Central memory CD8-positive, alpha-beta T cell (primary cell): Measurements from ENCODE around the gene MLLT10.
"Not testable (repeated sequence)": the region's sequence is repeated elsewhere in the genome, so short reads cannot be mapped to it uniquely, and the experiment has no call there.

Experiments
- ATAC-seq: fragments of 150-1000 bp; cut with Tn5 transposase; replicated peaks from 2 replicates; pipeline ENCODE4 v1.10.0; 2022; ENCODE audit warnings: mild to moderate bottlenecking, moderate FRiP score, moderate number of reproducible peaks; ENCODE audit not compliant: poor library complexity, severe bottlenecking; ENCODE audit errors: extremely low read depth
- DNase-seq, 2 donors: peaks; one replicate each; pipeline ENCODE4 v3.0.0; 2021; ENCODE audit warnings: low spot score in 2 of 2
- H3K27ac Mint-ChIP-seq: one replicate; pipeline ENCODE4 v1.8.0; 2022; ENCODE audit warnings: low read depth, mild to moderate bottlenecking, moderate library complexity, mixed read lengths
- H3K27me3 Mint-ChIP-seq: one replicate; pipeline ENCODE4 v1.8.0; 2022; ENCODE audit warnings: mixed read lengths
- H3K36me3 Mint-ChIP-seq: one replicate; pipeline ENCODE4 v1.8.0; 2022; ENCODE audit warnings: mild to moderate bottlenecking, moderate library complexity, mixed read lengths; ENCODE audit not compliant: insufficient read depth
- H3K4me1 Mint-ChIP-seq: one replicate; pipeline ENCODE4 v1.8.0; 2022; ENCODE audit warnings: mixed read lengths
- H3K4me3 Mint-ChIP-seq: one replicate; pipeline ENCODE4 v1.8.0; 2022; ENCODE audit warnings: mild to moderate bottlenecking, moderate library complexity, mixed read lengths
- H3K9me3 Mint-ChIP-seq: one replicate; pipeline ENCODE4 v1.8.0; 2022; ENCODE audit warnings: mixed read lengths

Gene MLLT10

GRCh38 chr10:21558984-21559383 is 25.0 kb downstream of the MLLT10 start:
- not testable (repeated sequence) for DNase-seq, ATAC-seq, H3K4me3 Mint-ChIP-seq, H3K27me3 Mint-ChIP-seq, H3K27ac Mint-ChIP-seq, H3K9me3 Mint-ChIP-seq
- Mint-ChIP-seq H3K36me3 (peaks cover 49% of the 10 kb centered on the region), H3K4me1 (peaks cover 38% of the 10 kb centered on the region)

- ATAC-seq (no peak), DNase-seq (no peak)
- no peaks in the 10 kb centered on the region for H3K9me3 Mint-ChIP-seq
- H3K4me1 Mint-ChIP-seq = peaks cover 73% of the 10 kb centered on the region
- H3K27me3 Mint-ChIP-seq = no peaks in the 10 kb centered on the region
- H3K36me3 Mint-ChIP-seq = peaks cover 13% of the 10 kb centered on the region
- H3K4me3 Mint-ChIP-seq = no peak overlapping the region
- H3K27ac Mint-ChIP-seq = peak overlapping the region; percentile 82
These were observed 36.9 kb downstream of the MLLT10 start for GRCh38 chr10:21570761-21571521.

GRCh38 chr10:21572578-21572977 is 38.5 kb downstream of the MLLT10 start:
- DNase-seq (no peak), ATAC-seq (no peak)
- H3K9me3 Mint-ChIP-seq = no peaks in the 10 kb centered on the region
- H3K27me3 Mint-ChIP-seq = no peaks in the 10 kb centered on the region
- H3K36me3 Mint-ChIP-seq = peaks cover 18% of the 10 kb centered on the region
- no peak overlapping the region for H3K4me3 Mint-ChIP-seq
- H3K27ac Mint-ChIP-seq = peak overlapping the region; percentile 33
- H3K4me1 Mint-ChIP-seq = peaks cover 74% of the 10 kb centered on the region

DNA sequence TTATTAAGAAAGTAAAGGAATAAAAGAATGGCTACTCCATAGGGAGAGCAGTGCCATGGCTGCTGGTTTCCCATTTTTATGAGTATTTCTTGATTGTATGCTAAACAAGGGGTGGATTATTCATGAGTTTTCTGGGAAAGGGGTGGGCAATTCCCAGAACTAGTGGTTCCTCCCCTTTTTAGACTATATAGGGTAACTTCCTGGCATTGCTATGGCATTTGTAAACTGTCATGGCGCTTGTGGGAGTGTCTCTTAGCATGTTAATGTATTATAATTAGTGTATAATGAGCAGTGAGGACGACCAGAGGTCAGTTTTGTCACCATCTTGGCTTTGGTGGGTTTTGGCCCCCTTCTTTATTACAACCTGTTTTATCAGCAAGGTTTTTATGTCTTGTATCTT is 40.5 kb downstream of the MLLT10 start:
- not testable (repeated sequence) for H3K27ac Mint-ChIP-seq, ATAC-seq, H3K27me3 Mint-ChIP-seq, H3K9me3 Mint-ChIP-seq, H3K4me3 Mint-ChIP-seq, DNase-seq
- Mint-ChIP-seq H3K36me3 (peaks cover 20% of the 10 kb centered on the region), H3K4me1 (peaks cover 70% of the 10 kb centered on the region)

DNA sequence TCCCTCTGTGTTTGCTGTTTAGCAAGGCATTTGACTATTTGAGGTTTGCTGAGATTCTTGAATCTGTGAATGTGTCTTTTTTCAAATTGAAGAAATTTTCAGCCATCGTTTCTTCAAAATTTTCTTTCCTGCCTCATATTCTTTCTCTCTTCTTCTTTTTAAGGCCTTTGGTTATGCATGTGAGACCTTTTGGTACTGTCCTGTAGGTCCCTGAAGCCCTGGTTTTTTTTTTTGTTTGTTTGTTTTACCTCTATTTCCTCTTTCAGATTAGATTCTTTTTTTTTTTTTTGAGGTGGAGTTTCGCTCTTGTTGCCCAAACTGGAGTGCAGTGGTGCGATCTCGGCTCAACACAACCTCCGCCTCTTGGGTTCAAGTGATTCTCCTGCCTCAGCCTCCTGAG is 45.3 kb downstream of the MLLT10 start:
- Mint-ChIP-seq H3K27ac (peak overlapping the region; percentile 48), H3K9me3 (peaks cover 5% of the 10 kb centered on the region), H3K36me3 (peaks cover 20% of the 10 kb centered on the region), H3K27me3 (no peaks in the 10 kb centered on the region), H3K4me1 (peaks cover 56% of the 10 kb centered on the region), H3K4me3 (no peak overlapping the region)
- DNase-seq (no peak), ATAC-seq (no peak)

DNA sequence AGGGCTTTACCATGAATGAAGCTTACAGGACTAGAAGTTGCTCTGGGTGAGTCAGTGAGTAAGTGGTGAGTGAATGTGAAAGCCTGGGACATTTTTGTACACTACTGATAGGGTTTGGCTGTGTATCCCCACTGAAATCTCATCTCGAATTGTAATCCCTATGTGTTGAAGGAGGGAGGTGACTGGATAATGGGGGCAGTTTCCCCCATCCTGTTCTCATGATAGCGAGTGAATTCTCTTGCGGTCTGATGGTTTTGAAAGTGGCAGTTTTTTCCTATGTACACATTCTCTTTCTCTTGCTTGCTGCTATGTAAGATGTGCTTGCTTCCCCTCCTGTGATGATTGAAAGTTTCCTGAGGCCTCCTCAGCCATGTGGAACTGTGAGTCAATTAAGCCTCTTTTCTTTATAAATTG is 47.4 kb downstream of the MLLT10 start:
- H3K27me3 Mint-ChIP-seq, H3K4me3 Mint-ChIP-seq, DNase-seq, H3K9me3 Mint-ChIP-seq, H3K27ac Mint-ChIP-seq, ATAC-seq: not testable (repeated sequence)
- H3K4me1 Mint-ChIP-seq = peaks cover 41% of the 10 kb centered on the region
- H3K36me3 Mint-ChIP-seq = peaks cover 19% of the 10 kb centered on the region

DNA sequence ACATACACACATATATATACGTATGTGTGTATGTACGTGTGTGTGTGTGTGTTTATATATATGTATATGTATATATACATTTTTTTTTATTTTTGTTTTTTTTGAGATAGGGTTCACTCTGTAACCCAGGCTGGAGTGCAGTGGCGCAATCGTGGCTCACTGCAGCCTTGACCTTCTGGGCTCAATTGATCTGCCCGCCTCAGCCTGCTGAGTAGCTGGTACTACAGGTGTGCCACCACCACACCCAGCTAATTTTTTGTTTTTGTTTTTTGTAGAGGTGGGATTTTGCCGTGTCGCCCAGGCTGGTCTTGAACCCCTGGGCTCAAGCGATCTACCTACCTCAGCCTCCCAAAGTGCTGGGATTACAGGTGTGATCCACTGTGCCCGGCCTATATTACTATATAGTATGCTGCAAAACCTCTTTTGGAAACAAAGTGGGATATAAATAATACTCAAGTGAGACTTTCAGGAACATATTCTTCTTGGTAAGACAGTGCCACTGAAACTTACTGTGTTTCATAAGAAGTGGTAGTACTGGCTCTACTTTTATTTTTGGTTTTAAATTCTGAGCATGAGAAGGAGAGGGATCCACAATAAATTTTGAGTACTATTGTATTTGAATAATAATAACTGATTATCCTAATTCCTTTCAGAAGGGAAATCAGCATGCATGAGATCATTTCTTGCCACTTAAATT is 51.0 kb downstream of the MLLT10 start:
- DNase-seq = no peak
- Mint-ChIP-seq H3K27ac (no peak overlapping the region), H3K27me3 (no peaks in the 10 kb centered on the region), H3K4me3 (no peak overlapping the region), H3K9me3 (peaks cover 5% of the 10 kb centered on the region), H3K4me1 (peaks cover 38% of the 10 kb centered on the region), H3K36me3 (peaks cover 30% of the 10 kb centered on the region)
- no peak for ATAC-seq

DNA sequence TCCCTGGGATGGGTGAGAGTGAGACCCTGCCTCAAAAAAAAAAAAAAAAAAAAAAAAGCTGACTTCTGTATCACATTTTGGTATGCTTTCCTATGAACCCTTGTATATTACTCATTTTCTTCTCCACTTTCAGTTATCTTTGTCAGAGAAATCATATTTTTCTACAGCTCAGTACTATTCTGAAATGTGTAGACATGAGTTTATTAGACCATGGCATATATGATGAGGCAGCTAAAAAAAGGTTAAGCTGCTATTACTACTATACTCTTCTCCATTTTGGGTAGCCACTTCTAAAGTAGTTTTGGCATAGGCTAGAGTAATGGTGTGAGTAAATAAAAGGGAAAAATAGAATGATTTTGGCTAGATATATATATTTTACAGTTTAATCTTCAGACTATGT is 53.4 kb downstream of the MLLT10 start:
- H3K27ac Mint-ChIP-seq = no peak overlapping the region
- H3K4me1 Mint-ChIP-seq = peaks cover 38% of the 10 kb centered on the region
- peaks cover 5% of the 10 kb centered on the region for H3K9me3 Mint-ChIP-seq
- H3K36me3 Mint-ChIP-seq = peaks cover 35% of the 10 kb centered on the region
- no peak for ATAC-seq
- H3K4me3 Mint-ChIP-seq = no peak overlapping the region
- no peak for DNase-seq
- no peaks in the 10 kb centered on the region for H3K27me3 Mint-ChIP-seq

GRCh38 chr10:21588159-21588558 is 54.1 kb downstream of the MLLT10 start:
- H3K27me3 Mint-ChIP-seq, DNase-seq, ATAC-seq, H3K4me3 Mint-ChIP-seq, H3K9me3 Mint-ChIP-seq: not testable (repeated sequence)
- Mint-ChIP-seq H3K36me3 (peaks cover 40% of the 10 kb centered on the region), H3K27ac (peak overlapping the region; percentile 79), H3K4me1 (peaks cover 40% of the 10 kb centered on the region)

DNA sequence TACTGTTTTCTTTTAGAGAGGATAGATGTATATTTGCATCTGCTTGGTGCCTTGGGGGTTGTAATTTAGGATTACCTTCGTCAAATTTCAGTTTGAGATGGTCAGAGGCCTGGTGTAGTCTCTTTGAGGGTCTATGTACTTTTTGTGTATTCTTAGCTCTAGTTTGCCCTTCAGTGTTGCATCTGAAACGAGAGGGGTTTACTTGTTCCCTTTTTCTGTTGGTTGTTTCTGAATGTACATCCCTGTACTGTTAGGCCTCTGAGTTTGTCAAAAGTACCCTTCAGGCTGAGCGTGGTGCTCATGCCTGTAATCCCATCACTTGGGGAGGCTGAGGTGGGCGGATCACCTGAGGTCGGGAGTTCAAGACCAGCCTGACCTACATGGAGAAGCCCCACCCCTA is 60.0 kb downstream of the MLLT10 start:
- Mint-ChIP-seq H3K4me1 (peaks cover 38% of the 10 kb centered on the region), H3K36me3 (peaks cover 28% of the 10 kb centered on the region), H3K4me3 (no peak overlapping the region), H3K27ac (no peak overlapping the region), H3K27me3 (no peaks in the 10 kb centered on the region), H3K9me3 (no peaks in the 10 kb centered on the region)
- DNase-seq = no peak
- no peak for ATAC-seq

DNA sequence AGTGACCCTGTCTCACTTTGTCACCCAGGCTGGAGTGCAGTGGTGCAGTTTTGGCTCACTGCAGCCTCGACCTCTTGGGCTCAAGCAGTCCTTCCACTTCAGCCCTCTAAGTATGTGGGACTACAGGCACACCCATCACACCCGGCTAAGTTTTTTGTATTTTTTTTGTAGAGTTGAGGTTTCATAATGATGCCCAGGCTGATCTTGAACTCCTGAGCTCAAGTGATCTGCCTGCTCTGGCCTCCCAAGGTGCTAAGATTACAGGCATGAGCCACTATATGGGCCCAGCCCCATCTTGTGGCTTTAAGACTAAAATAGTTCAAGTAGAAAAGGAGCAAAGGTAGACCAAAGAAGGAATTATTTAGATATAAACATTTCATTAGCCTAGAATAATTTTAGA is 65.5 kb downstream of the MLLT10 start:
- H3K27ac Mint-ChIP-seq = peak overlapping the region; percentile 46
- peaks cover 12% of the 10 kb centered on the region for H3K36me3 Mint-ChIP-seq
- H3K27me3 Mint-ChIP-seq = no peaks in the 10 kb centered on the region

DNA sequence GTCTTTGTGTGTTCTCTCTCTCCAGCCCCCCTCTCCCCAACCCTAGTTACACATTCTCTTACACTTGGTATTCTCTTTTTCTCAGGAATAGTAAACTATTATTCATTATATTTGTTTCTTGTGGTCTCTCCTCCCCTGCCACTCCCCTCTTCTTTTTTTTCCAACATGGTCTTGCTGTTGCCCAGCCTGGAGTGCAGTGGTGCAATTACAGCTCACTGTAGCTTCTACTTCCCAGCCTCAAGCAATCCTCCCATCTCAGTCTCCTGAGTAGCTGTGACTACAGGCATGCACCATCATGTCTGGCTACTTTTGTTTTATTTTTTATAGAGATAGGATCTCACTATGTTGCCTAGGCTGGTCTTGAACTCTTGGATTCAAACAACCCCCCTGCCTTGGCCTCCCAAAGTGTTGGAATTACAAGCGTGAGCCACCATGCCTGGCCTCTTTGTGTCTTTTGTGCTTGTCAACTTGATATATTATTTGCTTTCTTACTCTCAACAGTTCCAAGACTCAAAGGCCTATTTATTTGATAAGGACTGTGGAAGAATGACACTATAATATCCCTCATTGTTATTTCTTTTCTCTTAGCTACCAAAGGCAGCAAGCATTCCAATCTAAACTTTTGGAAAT is 66.9 kb downstream of the MLLT10 start:
- H3K4me3 Mint-ChIP-seq = no peak overlapping the region
- peaks cover 26% of the 10 kb centered on the region for H3K4me1 Mint-ChIP-seq
- DNase-seq = no peak
- H3K27me3 Mint-ChIP-seq = no peaks in the 10 kb centered on the region
- peak overlapping the region; percentile 58 for H3K27ac Mint-ChIP-seq
- ATAC-seq = no peak
- H3K36me3 Mint-ChIP-seq = peaks cover 12% of the 10 kb centered on the region
- no peaks in the 10 kb centered on the region for H3K9me3 Mint-ChIP-seq

More for the DNA sequence above, 65.5 kb downstream of the MLLT10 start:
- Mint-ChIP-seq H3K4me3 (no peak overlapping the region), H3K4me1 (peaks cover 23% of the 10 kb centered on the region), H3K9me3 (no peaks in the 10 kb centered on the region)
- DNase-seq (no peak), ATAC-seq (no peak)

DNA sequence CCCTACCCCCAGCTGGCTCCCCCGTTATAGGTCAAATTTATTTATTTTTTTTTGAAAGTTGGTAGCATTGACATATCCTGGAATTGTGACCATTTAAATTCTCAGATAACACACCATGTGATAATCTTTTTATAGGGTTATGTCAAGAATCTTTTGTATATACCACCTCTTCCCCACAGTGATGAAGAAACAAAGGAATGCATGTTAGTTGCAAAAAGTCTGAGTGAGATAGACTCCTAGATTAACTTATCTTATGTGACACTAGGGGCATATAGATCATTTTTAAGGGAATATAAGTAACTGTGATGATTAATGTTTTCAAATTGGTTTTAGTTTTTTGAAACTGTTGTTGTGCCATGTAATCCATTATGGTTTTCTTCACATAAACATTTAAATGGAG is 68.3 kb downstream of the MLLT10 start:
- H3K36me3 Mint-ChIP-seq = peaks cover 15% of the 10 kb centered on the region
- H3K27ac Mint-ChIP-seq = no peak overlapping the region
- no peak for DNase-seq
- no peak for ATAC-seq
- no peaks in the 10 kb centered on the region for H3K9me3 Mint-ChIP-seq
- H3K27me3 Mint-ChIP-seq = no peaks in the 10 kb centered on the region
- peaks cover 37% of the 10 kb centered on the region for H3K4me1 Mint-ChIP-seq
- H3K4me3 Mint-ChIP-seq = no peak overlapping the region
